ENCODE data around the gene RSF1. TPM values are rescaled to one million over a fixed set of nuclear protein-coding genes. Genes with fewer than 3 reads are reported as not detected.

RSF1 gene
- total RNA-seq, 1 donor = 36.9 TPM

GRCh38 chr11:77791301-77791700, 29.2 kb downstream of the RSF1 start:
- no peak overlapping the region for H3K4me2 ChIP-seq (ENCODE audit: insufficient read depth, low read length)
- no peaks in the 10 kb centered on the region for H3K4me1 ChIP-seq (ENCODE audit: insufficient read depth, low read length)
- no peak overlapping the region for H3K4me3 ChIP-seq (ENCODE audit: insufficient read depth, low read length)
- H3K27ac ChIP-seq (ENCODE audit: low read depth, low read length) = no peak overlapping the region
- no peaks in the 10 kb centered on the region for H3K36me3 ChIP-seq (ENCODE audit: insufficient read depth, low read length)
- H3K79me2 ChIP-seq (ENCODE audit: insufficient read depth, low read length) = peaks cover 99% of the 10 kb centered on the region
- peaks cover 83% of the 10 kb centered on the region for H4K20me1 ChIP-seq (ENCODE audit: insufficient read depth, low read length)
- DNase-seq (ENCODE audit: insufficient read length, low spot score, missing footprints) = no peak
- H2AFZ ChIP-seq (ENCODE audit: low read length) = no peak overlapping the region
- H3K27me3 ChIP-seq (ENCODE audit: insufficient read depth, low read length) = no peaks in the 10 kb centered on the region
- no peak for TF ChIP-seq CTCF (IDR thresholded peaks at IDR 0.05; ENCODE audit: extremely low read depth, low read depth, low read length)
- no peaks in the 10 kb centered on the region for H3K9me3 ChIP-seq (ENCODE audit: low read depth, low read length)

- DNase-seq (ENCODE audit: insufficient read length, low spot score, missing footprints) = peak; percentile 29
- Histone ChIP-seq H2AFZ (ENCODE audit: low read length) (no peak overlapping the region), H3K9me3 (ENCODE audit: low read depth, low read length) (no peaks in the 10 kb centered on the region), H3K27me3 (ENCODE audit: insufficient read depth, low read length) (no peaks in the 10 kb centered on the region), H4K20me1 (ENCODE audit: insufficient read depth, low read length) (peaks cover 76% of the 10 kb centered on the region), H3K79me2 (ENCODE audit: insufficient read depth, low read length) (peaks cover 95% of the 10 kb centered on the region), H3K4me2 (ENCODE audit: insufficient read depth, low read length) (no peak overlapping the region), H3K4me3 (ENCODE audit: insufficient read depth, low read length) (no peak overlapping the region), H3K4me1 (ENCODE audit: insufficient read depth, low read length) (no peaks in the 10 kb centered on the region), H3K36me3 (ENCODE audit: insufficient read depth, low read length) (no peaks in the 10 kb centered on the region), H3K27ac (ENCODE audit: low read depth, low read length) (no peak overlapping the region)
- no peak for TF ChIP-seq CTCF (IDR thresholded peaks at IDR 0.05; ENCODE audit: extremely low read depth, low read depth, low read length)
Measured at GRCh38 chr11:77789731-77790476, 30.6 kb downstream of the RSF1 start.

- H3K27me3 ChIP-seq (ENCODE audit: insufficient read depth, low read length) = no peaks in the 10 kb centered on the region
- H3K36me3 ChIP-seq (ENCODE audit: insufficient read depth, low read length) = no peaks in the 10 kb centered on the region
- DNase-seq (ENCODE audit: insufficient read length, low spot score, missing footprints) = peak; percentile 17
- peaks cover 96% of the 10 kb centered on the region for H3K79me2 ChIP-seq (ENCODE audit: insufficient read depth, low read length)
- no peak overlapping the region for H2AFZ ChIP-seq (ENCODE audit: low read length)
- H3K9me3 ChIP-seq (ENCODE audit: low read depth, low read length) = no peaks in the 10 kb centered on the region
- no peak overlapping the region for H3K4me2 ChIP-seq (ENCODE audit: insufficient read depth, low read length)
- peaks cover 82% of the 10 kb centered on the region for H4K20me1 ChIP-seq (ENCODE audit: insufficient read depth, low read length)
- no peak for TF ChIP-seq CTCF (IDR thresholded peaks at IDR 0.05; ENCODE audit: extremely low read depth, low read depth, low read length)
- no peaks in the 10 kb centered on the region for H3K4me1 ChIP-seq (ENCODE audit: insufficient read depth, low read length)
- H3K27ac ChIP-seq (ENCODE audit: low read depth, low read length) = no peak overlapping the region
- no peak overlapping the region for H3K4me3 ChIP-seq (ENCODE audit: insufficient read depth, low read length)
Measured at GRCh38 chr11:77789061-77789730, 31.3 kb downstream of the RSF1 start.

- H3K4me2 ChIP-seq (ENCODE audit: insufficient read depth, low read length) = no peak overlapping the region
- peaks cover 93% of the 10 kb centered on the region for H3K79me2 ChIP-seq (ENCODE audit: insufficient read depth, low read length)
- no peaks in the 10 kb centered on the region for H3K36me3 ChIP-seq (ENCODE audit: insufficient read depth, low read length)
- H3K27me3 ChIP-seq (ENCODE audit: insufficient read depth, low read length) = no peaks in the 10 kb centered on the region
- no peak for DNase-seq (ENCODE audit: insufficient read length, low spot score, missing footprints)
- H3K9me3 ChIP-seq (ENCODE audit: low read depth, low read length) = no peaks in the 10 kb centered on the region
- no peak for TF ChIP-seq CTCF (IDR thresholded peaks at IDR 0.05; ENCODE audit: extremely low read depth, low read depth, low read length)
- H4K20me1 ChIP-seq (ENCODE audit: insufficient read depth, low read length) = peaks cover 75% of the 10 kb centered on the region
- H3K27ac ChIP-seq (ENCODE audit: low read depth, low read length) = no peak overlapping the region
- H3K4me1 ChIP-seq (ENCODE audit: insufficient read depth, low read length) = no peaks in the 10 kb centered on the region
- H2AFZ ChIP-seq (ENCODE audit: low read length) = no peak overlapping the region
- H3K4me3 ChIP-seq (ENCODE audit: insufficient read depth, low read length) = no peak overlapping the region
Measured at GRCh38 chr11:77784572-77784971, 36.0 kb downstream of the RSF1 start.

Measured in osteoblast (primary cell).